Uterus (tissue), 4 donors: ENCODE results near the gene KRTAP2-3. TPM values are rescaled to one million over a fixed set of nuclear protein-coding genes. Genes with fewer than 3 reads are reported as not detected.

Source experiments
- DNase-seq, 2 donors: peaks; one replicate each; pipeline ENCODE4 v3.0.0-alpha.2; 2019 to 2020
- H3K27ac ChIP-seq, 2 donors: fragments of 200-600 bp; sonication (generic); 1 replicate in 1 of 2; 2 replicates in 1 of 2; pipeline ENCODE4 v1.5.1; 2016 to 2018
- H3K27me3 ChIP-seq, 2 donors: fragments of 200-600 bp; sonication (generic); one replicate each; pipeline ENCODE4 v1.5.1; 2018 to 2019; ENCODE audit warnings: control low read depth in 1 of 2
- H3K36me3 ChIP-seq, 2 donors: fragments of 200-600 bp; sonication (generic); one replicate each; pipeline ENCODE4 v1.5.1; 2019; ENCODE audit warnings: control low read depth in 1 of 2
- H3K4me1 ChIP-seq, 2 donors: fragments of 200-600 bp; sonication (generic); one replicate each; pipeline ENCODE4 v1.5.1; 2018 to 2019; ENCODE audit warnings: control low read depth in 1 of 2
- H3K4me3 ChIP-seq, 2 donors: fragments of 200-600 bp; sonication (generic); 1 replicate in 1 of 2; 2 replicates in 1 of 2; pipeline ENCODE4 v1.5.1; 2018 to 2019; ENCODE audit warnings: mild to moderate bottlenecking in 1 of 2
- H3K9me3 ChIP-seq, 2 donors: fragments of 200-600 bp; sonication (generic); one replicate each; pipeline ENCODE4 v1.5.1; 2019; ENCODE audit warnings: control low read depth in 1 of 2
- POLR2A ChIP-seq, 2 donors: fragments of 450-650 bp; IDR thresholded peaks; one replicate each; pipeline ENCODE4 v1.6.1; 2016; ENCODE audit warnings: antibody characterized with exemption in 2 of 2, mild to moderate bottlenecking in 1 of 2, moderate library complexity in 1 of 2
- intact Hi-C: fragments of 100-400 bp; cut with DNase I; formaldehyde crosslinking; loops from one replicate; pipeline ENCODE4 v1.15.1; 2023; ENCODE audit warnings: low total_unique reads
- total RNA-seq, 4 donors: library from RNA; depleted of rRNA in 3 of 4; stranded (reverse); fragments of >200 nt in 3 of 4; gene quantifications; one replicate each; pipeline versions ENCODE4 v1.1.0 to v1.2.4, GENCODE V29; 2014 to 2023
- TF ChIP-seq, protein P1 (sequence below), 4 experiments: fragments of 200-600 bp in 2 of 4; fragments of 450-650 bp in 2 of 4; sonication (generic) in 2 of 4; IDR thresholded peaks; one replicate each; pipeline ENCODE4 v1.5.1; 2016 to 2019; ENCODE audit warnings: antibody characterized with exemption in 4 of 4, mild to moderate bottlenecking in 2 of 4, moderate library complexity in 1 of 4
- donor health status: DM: yes; HTN: yes; CAD: no.

The KRTAP2-3 gene
- total RNA-seq, 4 donors from 2014 or later, result not detected

DNA sequence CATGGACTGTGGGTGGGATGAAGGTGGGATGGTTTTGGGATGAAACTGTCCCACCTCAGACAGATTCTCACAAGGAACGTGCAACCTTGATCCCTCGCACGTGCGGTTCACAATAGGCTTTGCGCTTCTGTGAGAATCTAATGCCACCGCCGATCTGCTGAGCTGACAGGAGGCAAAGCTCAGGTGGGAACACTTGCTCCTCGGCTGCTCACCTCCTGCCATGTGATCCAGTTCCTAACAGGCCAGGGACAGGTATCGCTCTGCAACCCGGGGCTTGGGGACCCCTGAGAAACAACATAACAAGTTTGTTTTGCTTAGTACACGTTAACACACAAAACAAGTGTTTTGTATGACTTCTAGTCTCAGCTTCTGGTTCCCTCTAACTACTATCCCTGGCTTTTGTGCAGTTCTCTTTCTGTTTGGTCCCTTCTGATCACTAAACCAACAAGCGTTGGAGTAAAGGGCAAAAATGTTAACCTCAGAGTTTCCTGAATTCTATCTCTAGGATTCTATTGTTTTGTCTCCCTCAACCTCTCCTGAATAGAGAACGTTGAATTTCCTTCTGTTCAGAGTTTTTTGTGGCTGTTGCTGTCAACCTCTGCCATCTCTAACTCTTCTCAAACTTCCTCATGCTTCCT, 43.2 kb downstream of the KRTAP2-3 start:
- intact Hi-C loops, result no loop called here
- DNase-seq, result no peak
- Histone ChIP-seq H3K27me3 (no peaks in the 10 kb centered on the region), H3K9me3 (no peaks in the 10 kb centered on the region), H3K4me3 (no peak overlapping the region), H3K27ac (no peak overlapping the region), H3K36me3 (no peaks in the 10 kb centered on the region), H3K4me1 (no peaks in the 10 kb centered on the region)
- TF ChIP-seq, protein P1, sequence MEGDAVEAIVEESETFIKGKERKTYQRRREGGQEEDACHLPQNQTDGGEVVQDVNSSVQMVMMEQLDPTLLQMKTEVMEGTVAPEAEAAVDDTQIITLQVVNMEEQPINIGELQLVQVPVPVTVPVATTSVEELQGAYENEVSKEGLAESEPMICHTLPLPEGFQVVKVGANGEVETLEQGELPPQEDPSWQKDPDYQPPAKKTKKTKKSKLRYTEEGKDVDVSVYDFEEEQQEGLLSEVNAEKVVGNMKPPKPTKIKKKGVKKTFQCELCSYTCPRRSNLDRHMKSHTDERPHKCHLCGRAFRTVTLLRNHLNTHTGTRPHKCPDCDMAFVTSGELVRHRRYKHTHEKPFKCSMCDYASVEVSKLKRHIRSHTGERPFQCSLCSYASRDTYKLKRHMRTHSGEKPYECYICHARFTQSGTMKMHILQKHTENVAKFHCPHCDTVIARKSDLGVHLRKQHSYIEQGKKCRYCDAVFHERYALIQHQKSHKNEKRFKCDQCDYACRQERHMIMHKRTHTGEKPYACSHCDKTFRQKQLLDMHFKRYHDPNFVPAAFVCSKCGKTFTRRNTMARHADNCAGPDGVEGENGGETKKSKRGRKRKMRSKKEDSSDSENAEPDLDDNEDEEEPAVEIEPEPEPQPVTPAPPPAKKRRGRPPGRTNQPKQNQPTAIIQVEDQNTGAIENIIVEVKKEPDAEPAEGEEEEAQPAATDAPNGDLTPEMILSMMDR (IDR thresholded peaks at IDR 0.05), result no peak
- TF ChIP-seq POLR2A (IDR thresholded peaks at IDR 0.05), result no peak

DNA sequence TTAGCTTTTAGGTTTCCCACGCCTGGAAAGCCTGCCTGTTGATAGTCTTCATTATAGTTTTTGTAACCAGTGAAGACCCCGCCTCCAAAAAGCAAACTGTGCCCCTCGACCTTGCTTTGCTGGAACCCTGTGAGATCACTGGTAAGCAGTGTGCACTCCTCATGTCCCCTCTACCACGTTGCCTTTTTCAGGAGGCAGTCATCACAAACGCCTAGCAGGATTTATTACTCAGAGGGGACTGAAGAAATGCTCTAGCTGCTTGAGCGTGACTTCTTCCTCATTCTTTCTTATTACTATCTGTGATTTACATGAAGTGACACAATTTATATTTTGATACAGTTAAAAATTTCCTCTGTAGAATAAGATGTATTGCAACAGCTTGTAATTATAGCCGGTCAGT, 44.5 kb downstream of the KRTAP2-3 start:
- no peaks in the 10 kb centered on the region for H3K27me3 ChIP-seq
- H3K9me3 ChIP-seq, result no peaks in the 10 kb centered on the region
- H3K36me3 ChIP-seq, result no peaks in the 10 kb centered on the region
- H3K27ac ChIP-seq, result no peak overlapping the region
- no peak overlapping the region for H3K4me3 ChIP-seq
- DNase-seq, result no peak
- TF ChIP-seq, protein P1 (IDR thresholded peaks at IDR 0.05), result no peak
- TF ChIP-seq POLR2A (IDR thresholded peaks at IDR 0.05), result no peak
- intact Hi-C loops, result no loop called here
- H3K4me1 ChIP-seq, result no peaks in the 10 kb centered on the region

DNA sequence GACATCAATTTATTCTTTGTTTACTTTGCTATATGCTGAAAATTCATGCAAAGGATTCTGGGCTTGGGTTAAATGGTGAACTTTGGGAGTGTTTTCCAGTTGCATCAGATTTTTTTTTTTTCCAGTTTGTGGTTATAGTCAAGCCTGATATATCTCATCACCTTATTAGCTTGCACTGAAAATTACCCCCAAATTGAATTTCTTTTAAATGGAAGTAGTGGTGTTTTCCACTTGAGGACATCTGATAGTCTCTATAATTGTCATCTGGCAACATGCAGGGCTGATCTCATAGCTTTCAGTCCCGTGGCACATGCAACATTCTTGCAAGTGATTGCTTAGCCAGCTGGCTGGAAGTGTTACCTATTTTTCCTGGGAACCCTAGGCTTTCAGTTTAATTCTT, 46.3 kb downstream of the KRTAP2-3 start:
- H3K9me3 ChIP-seq, result no peaks in the 10 kb centered on the region
- no peak overlapping the region for H3K27ac ChIP-seq
- no peaks in the 10 kb centered on the region for H3K36me3 ChIP-seq
- no peaks in the 10 kb centered on the region for H3K4me1 ChIP-seq
- intact Hi-C loops, result no loop called here
- H3K4me3 ChIP-seq, result no peak overlapping the region
- TF ChIP-seq POLR2A (IDR thresholded peaks at IDR 0.05), result no peak
- TF ChIP-seq, protein P1 (IDR thresholded peaks at IDR 0.05), result no peak
- H3K27me3 ChIP-seq, result no peaks in the 10 kb centered on the region
- DNase-seq, result no peak

DNA sequence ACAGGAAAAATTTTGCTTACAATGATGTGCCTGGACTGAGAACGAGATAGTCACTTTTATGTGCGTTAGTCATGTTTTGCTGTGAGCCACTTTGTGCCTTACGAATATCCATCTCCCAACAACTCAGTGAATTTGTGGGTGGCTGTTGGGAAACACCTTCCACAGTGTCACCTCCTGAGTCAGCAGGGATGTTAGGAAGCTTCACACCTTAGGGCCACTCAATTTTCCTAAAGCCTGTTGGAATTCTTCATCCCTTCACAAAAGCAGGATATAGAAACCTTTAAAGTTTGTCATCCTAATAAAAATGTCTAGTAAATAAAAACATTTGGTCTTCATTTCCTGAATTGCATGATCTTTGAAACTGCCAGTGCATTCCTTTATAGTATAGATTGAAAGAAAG, 46.7 kb downstream of the KRTAP2-3 start:
- no peak overlapping the region for H3K27ac ChIP-seq
- H3K36me3 ChIP-seq, result no peaks in the 10 kb centered on the region
- TF ChIP-seq POLR2A (IDR thresholded peaks at IDR 0.05), result no peak
- TF ChIP-seq, protein P1 (IDR thresholded peaks at IDR 0.05), result no peak
- intact Hi-C loops, result no loop called here
- no peaks in the 10 kb centered on the region for H3K27me3 ChIP-seq
- no peak overlapping the region for H3K4me3 ChIP-seq
- no peak for DNase-seq
- no peaks in the 10 kb centered on the region for H3K4me1 ChIP-seq
- H3K9me3 ChIP-seq, result no peaks in the 10 kb centered on the region

DNA sequence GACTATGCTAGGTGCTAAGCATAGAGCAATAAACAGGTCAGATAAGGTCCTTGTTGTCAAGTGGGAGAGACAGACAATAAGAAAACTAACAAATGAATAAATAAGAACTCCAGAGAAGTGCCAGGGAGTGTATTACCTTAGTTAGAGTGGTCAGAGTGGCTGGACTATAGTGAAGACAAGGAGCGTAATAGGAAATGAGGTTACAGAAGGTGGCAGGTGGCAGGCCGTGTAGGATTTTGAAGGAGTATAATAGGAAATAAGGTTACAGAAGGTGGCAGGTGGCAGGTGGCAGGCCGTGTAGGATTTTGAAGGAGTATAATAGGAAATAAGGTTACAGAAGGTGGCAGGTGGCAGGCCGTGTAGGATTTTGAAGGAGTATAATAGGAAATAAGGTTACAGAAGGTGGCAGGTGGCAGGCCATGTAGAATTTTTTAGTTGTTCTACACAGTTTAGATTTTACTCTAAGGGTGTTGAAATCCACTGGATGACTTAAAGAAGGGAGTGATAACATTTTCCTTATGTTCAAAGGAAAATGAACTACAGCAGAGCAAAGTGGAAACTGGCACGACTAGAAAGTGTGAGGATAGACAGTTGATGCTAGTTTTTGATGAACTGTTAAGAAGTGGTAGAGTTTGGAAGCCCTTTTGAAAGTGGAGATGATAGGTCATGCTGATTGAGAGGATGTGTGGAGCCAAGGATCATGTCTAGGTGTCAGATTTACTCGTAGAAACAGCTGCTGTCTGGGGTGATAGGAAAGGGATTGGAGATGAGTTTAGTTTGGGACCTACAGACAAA, 47.4 kb downstream of the KRTAP2-3 start:
- Histone ChIP-seq H3K27me3 (no peaks in the 10 kb centered on the region), H3K4me3 (no peak overlapping the region), H3K27ac (no peak overlapping the region), H3K36me3 (no peaks in the 10 kb centered on the region), H3K9me3 (no peaks in the 10 kb centered on the region), H3K4me1 (no peaks in the 10 kb centered on the region)
- no peak for DNase-seq
- TF ChIP-seq POLR2A (IDR thresholded peaks at IDR 0.05), result no peak
- TF ChIP-seq, protein P1 (IDR thresholded peaks at IDR 0.05), result no peak
- intact Hi-C loops, result no loop called here
